ENCODE measurements around the gene TASOR2.

The TASOR2 gene, protein sequence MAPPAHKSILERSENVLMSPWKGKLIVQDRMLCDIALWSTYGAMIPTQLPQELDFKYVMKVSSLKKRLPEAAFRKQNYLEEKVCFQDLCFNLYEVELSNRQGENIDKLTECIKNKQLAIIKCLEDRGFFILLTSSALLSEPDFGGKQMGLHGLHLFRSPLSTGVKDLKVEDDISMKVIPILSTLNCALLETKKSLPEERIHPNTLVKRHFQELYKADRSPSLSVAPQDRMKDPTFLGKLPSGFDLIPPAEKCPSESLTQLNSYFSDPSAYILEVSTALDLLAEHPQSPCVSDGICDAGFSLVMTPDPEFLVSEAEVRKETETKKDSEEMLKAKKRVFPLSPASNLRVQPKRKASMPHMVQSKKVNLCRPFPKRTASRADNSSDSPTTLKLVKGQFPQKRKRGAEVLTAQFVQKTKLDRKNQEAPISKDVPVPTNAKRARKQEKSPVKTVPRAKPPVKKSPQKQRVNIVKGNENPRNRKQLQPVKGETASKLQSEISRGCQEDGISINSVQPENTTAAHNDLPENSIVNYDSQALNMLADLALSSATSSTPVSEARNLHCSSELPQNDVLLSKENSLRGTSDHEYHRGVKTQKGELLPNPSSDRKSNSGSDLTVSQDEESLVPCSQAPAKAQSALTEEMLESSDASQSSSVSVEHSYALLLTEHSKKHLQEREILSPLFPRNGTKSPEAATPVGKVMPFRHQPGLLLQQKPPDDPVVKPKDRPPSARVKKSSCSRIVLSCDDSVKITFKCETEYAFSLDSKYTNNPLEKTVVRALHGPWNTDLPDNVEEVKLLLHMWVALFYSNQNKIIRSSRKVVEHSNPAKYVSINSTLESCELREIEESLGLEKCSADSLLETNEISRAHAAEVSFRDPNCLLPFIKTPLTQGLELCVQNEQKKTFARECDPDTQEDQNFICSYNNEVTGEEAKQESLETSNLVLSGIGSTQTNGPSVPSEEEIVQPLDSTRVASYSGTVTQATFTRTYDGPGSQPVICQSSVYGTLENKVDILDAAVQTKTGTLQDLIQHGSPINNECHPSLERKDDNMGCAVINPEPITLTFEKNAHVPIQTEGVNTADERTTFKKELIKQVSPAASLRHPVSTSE (N-terminal part only)

DNA sequence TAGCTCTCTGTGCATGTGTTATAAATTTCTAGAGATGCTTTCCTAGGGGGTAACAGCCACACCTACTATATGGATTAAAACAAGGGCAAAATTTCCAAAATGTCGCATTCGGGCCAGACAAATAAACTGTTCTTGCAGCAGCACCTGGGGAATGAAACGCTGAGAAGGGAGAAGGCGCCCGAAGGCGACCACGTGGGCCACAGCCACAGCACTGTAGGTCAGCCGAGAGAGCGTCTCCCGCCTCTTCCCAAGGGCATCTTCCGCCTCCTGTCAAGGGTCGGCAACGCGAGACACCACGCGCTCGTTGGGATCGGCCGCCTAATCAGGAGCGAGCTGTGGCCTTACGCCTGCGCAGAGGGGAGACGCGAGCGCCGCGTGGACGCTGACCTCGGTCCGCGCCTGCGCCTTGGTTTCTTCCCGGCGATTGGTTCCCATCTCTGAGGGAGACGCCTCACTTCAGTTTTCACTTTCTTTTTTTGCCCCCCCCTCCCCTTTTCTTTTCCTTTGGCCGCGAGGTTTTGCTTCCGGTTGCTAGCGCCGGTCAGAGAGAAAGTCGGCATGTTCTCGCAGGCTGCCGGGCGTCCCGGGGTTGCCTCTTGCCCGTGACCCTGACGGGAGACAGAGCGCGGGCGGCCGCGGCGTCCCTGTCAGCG is at the start of gene TASOR2:
Gene TASOR2 (plus strand): TSS at position 521 of the 653 bp plus-strand sequence. CDS start 35,805 bp downstream, outside the sequence.
- DNase-seq: peak; percentile 86 to 95 (median 92)

DNA sequence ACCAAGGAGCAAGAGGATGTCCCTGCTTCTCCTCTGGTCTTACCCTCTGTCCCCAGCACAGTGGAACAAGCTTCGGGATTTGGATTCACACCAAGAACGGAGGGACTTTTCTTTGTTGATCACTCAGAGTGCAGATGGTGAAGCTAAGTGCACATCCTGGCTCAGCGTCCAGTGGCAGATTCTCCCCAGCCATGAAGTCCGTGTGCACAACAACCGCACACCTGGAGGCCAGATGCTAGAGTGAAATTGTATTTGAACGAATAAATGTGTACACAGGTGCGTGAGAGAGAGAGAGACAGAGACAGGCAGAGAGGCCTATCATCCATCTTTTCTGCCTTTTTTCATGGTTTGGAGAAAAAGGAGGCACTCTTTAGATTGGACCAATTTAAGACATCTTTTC is 49.7 kb upstream of the TASOR2 start:
- no peak for DNase-seq

DNA sequence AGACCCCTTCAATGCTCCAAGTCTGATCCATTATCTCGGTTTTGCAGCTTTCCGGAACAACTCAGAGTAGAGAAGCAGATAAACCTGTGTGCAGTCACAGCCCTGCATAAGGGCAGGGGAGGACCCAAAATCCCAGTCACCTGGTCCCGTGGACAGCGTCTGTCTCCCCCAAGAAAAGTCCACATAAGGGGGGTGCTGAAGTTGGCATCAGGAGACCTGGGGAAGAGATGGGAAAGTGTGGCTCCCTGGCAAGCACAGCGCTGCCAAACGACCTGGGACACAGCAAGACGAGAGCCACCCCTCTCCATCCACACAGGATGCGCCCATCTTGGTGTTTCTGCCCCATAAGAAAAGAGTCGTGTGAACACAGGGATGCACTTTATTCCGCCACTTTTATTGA is 46.1 kb upstream of the TASOR2 start:
- DNase-seq: no peak

DNA sequence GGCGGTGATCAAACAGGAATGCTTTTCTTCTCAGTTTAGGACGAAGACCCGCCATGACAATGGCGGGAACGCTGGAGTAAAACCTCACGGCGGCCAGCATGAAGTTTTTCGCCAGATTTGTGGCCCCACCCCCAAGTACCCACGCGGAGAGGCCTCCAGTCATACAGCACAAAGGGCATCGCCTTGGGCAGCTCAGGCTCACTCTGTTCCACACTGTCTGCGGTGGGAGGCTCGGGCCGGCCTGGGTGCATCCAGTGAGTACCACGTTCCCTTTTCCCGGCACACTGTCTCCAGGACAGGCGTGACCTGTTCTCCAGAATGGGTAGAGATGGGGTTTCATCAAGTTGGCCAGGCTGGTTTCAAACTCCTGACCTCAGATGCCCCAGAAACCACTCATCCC is 45.6 kb upstream of the TASOR2 start:
- no peak for DNase-seq

DNA sequence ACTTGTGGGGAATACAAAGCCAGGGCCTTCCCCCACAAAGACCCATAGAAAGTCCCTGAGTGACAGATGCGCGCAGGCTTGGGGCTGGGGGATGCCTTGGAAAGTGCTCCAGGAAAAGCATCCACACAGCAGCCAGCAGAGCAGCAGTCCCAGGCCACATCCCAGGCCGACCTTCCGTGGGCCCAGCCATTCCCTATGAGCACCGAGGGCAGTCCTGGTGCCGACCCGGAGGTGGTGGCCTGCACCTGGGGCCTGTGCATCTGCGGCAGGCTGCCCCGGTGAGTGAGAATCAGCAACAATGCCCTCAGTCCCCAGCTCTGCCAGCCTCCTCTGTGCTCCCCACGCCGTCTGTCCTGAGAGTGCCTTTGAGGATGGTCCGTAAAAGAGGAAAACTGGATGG is 44.6 kb upstream of the TASOR2 start:
- DNase-seq: no peak

DNA sequence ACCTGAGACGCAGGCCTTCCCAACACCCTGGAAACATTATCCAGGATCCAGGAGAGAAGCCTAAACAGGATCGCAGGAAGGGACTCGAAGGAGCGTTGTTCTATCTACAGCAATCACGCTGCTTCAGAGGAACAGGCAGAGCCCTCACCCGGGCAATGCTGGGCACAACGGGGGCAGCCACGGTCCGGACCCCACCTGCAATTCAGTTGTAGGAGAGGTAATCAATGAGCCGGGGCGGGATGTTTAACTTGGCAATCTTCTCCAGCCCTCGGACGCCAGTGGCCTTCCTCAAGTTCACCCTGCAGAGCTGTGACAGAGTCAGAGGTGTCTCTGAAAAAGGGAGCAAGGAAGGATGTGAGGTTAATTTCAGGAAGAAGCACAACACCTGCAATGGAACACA is 44.1 kb upstream of the TASOR2 start:
- no peak for DNase-seq

DNA sequence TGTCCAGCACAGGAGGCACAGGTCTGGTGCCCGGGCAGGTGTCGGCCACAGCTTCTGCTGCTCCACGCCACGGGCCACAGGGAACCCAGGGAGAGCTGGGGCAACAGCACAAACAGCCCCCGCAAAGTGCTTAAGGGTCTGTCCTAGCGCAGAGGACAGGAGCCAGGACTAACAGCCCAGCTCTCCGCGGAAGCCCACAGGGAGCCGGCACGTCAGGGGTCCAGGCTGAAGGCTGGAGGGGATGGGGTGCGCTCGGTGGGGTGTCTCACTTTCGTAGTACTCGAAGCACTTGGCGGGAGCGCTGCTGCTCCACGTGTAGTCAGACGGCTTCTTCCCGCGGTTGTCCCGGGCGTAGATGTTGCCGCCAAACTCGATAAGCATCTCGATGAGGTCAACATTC is 43.1 kb upstream of the TASOR2 start:
- no peak for DNase-seq

DNA sequence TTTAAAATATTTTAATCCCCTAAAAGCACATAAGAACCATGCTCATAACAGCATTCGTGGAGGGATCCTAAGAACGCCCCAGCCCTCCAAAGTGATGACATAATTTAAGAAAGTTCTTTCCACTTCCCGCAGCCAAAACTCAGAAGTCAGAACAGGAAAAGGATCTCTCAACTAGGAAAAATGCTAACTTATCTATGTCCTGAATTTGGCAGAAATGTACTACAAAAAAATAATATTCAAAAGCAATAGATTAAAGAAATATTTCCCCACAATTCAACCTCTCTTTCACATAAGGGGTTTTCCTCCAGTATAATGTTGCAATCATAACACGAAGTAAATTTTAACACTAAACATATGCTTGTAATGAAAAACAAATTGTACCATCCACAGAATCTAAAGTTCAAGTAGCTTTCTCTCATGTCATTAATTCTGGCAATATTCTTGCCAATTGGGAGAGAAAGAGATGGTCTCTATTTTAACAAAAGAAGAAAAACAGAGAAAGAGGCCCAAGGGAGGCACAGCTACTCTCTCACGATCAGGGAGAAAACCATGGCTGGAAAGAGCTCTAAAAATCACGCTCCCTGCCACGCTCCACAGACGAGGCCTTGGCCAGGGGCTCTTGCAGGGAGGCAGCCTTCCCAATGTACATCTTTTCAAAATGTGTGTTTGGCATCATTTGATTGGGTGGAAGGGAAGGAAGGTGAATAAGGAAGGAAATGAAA is 41.1 kb upstream of the TASOR2 start:
- no peak for DNase-seq

DNA sequence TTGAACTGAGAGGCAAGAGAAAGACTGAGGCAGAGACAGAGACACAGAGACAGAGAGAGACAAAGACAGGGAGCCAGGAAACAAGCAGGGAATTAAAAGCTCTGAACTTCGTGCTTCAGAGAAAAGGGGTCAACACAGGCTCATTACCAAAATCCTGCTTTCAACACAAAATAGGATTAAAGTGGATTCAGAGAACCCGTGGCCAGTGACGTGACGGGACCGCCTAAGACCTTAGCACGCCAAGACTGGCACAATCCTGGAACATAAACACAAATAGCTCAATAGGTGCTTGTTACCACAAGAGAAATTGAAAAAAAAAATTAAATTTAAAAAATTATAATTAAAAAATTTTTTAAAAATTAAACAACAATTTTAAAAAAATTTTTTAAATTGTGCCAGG is 39.7 kb upstream of the TASOR2 start:
- no peak for DNase-seq

DNA sequence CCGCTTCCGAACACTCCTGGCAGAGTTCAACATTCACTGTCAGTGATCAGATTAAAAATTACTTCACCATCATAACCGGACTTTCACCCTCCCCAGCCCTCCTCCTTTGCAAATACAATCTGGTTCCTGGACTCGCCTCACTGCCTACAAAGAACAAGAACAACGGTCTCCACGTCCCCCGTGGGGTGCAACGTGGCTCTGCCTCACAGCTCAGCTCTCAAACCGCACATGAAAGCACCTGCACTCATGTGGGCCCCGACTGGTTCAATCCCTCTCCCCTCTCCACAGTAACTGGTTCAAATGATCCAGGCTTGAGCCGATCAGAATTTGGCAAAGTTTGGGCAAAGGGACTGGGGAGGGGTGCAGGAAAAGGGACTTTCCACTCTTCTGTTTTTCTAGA is 39.3 kb upstream of the TASOR2 start:
- no peak for DNase-seq

DNA sequence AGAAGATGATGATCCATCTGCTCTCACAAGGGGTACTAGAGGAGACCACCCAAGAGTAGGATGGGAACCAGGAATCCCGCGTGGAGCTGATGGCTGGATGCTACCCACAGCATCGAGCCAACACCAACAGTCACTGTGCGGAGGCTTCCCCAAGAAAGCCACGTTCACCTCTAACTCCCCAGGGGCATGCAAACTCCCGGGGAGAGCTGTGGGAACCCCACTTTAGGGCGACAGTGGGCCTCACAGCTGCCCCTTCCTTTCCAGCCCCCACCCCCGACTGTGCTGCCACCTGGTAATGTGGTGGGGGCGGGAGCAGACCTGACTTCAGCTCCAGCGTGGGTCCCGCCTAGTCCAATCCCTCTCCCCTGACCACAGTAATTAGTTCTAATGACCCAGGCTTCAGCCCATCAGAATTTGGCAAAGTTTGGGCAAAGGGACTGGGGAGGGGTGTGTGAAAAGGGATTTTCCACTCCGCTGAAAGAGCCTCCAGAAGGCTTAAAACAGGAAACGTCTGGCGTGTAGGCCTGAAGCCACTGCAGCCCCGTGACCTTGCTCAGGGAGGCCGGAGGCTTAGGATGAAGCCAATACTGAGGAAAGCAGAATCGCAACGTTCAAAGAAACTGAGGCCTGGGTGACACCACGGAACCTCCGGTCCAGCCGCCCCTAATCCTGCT is 38.6 kb upstream of the TASOR2 start:
- DNase-seq: no peak

DNA sequence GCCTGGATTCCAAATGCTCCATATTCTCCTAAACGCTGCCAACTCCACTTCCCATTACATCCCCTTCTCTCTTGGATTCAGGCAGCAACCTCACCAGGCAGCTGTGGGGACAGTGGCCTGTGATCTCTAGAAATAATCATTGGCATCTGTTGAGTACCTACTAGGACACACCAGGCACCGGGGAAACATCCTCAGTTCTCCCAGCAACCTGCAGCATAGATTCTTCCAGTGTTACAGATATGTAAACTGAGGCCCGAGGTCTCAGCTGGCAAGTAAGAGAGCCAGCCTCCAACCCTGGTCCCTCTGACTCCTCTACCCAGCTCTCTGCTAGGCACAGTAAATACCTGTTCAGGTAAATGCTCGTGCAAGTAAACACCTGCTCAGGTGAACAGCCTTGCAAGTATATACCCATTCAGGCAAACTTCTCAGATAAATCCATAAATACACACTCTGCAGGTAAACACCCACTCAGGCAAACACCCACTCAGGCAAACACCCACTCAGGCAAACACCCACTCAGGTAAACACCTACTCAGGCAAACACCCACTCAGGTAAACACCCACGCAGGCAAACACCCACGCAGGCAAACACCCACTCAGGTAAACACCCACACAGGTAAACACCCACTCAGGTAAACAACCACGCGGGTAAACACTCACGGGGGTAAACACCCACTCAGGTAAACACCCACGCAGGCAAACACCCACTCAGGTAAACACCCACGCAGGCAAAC is 37.0 kb upstream of the TASOR2 start:
- DNase-seq: no peak

DNA sequence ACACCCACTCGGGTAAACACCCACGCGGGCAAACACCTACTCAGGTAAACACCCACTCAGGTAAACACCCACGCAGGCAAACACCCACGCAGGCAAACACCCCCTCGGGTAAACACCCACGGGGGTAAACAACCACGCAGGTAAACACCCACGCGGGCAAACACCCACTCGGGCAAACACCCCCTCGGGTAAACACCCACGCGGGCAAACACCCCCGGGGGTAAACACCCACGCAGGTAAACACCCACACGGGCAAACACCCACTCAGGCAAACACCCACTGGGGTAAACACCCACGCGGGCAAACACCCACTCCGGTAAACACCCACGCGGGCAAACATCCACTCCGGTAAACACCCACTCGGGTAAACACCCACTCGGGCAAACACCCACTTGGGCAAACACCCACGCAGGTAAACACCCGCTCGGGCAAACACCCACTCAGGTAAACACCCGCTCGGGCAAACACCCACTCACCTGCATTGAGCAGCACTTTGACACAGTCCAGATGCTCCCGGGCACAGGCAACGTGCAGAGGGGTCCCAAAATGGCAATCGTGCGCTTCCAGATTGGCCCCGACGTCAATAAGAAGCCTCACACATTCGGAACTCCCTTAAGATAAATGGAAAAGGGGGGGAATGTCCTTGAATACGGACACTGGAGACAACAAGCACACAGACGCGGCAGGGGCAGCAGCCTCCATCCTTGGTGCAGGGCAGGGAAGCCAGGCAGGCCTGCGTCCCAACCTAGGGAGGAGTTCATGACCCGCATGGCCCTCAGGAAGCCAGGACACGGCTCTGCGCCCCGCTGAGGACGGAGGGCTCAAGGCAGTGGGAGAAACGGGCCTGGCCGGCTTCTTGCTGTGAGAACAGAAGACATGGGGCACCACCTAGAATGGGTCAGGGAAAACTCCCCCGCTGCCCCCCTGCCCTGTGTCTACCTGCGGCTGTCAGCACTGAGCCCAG is 35.9 kb upstream of the TASOR2 start:
- DNase-seq: no peak

DNA sequence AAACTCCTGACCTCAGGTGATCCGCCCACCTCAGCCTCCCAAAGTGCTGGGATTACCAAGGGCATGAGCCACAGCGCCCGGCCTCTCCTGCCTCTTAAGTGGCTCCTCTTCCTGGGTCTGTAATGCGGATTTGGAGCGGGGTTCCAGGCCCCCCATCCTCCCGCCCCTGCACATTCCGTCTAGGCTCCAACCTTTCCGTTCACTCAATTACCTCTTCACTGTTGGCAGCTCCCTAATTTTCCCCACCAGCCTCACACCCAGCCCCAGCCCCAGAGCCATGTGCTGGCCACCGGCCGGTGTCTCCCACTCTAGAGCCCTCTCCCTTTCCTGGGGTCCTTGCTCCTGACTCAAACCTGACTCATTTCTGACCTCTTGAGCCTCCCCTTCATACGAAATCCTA is 34.9 kb upstream of the TASOR2 start:
- DNase-seq: no peak

DNA sequence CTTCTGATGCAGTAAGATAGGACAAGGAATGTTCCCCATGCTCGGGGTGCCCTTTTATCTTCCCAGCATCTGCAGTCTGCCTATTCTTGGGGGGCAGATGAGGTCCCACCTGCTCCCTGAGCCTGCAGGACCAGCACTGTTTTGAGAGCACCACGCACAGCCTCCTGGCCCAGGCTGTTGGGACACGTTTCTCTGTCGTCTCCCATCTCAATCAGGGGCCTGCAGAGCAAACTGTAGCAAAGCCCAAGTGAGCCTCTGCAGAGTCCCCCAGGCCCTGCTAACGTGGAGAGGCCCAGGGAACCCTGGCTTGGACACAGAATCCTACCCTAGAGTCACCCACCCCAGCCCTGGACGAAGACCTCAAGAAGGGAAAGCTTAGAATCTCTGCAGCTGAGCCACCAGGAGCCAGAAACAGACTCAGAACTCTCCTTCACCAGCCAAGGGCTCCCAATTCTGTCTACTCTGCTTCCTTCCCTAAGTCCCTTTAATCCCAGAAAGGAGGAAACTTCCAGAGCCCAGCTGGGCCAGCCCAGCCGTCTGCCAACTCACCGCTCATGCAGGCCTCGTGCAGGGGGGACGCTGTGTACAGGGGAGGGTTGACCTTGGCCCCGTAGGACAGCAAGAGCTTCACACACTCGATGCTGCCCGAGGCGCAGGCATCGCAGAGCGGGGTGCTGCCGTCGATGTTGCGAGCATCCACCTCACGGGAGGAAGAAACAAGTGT is 33.8 kb upstream of the TASOR2 start:
- DNase-seq: no peak

DNA sequence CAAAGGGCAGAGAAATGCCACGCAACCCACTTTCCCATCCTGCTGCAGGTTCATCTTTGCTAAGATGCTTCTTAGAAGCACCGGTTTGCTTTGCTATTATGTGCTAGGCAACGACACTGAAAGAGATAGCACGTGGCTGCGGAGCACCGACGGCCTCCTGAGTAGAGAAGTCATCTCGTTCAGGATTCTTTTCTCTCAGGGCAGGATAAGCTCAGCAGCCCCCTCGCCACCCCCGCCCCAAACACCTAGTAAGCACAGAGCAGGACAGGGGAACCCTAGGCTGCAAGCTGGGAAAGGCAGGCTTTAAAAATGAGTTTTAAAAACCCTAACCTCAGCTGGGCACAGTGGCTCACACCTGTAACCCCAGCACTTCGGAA is 33.3 kb upstream of the TASOR2 start:
- DNase-seq: no peak

DNA sequence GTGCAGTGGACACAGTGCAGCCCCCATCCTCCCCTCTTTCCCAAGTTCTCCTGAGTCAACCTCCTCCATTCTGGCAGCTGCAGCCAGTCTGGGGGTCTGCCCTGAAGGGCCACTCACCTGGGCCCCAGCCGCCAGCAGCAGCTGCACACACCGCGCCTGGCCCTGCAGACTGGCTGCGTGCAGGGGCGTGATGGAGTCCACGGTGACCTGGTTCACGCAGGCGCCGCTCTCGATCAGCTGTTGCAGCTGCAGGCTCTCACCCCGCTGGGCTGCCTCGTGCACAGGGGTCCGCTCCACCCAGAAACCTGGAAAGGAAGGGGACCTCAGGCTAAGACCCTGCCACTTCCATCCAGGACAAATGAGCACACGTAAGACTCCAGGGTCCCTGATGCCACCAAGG is 31.9 kb upstream of the TASOR2 start:
- DNase-seq: no peak

DNA sequence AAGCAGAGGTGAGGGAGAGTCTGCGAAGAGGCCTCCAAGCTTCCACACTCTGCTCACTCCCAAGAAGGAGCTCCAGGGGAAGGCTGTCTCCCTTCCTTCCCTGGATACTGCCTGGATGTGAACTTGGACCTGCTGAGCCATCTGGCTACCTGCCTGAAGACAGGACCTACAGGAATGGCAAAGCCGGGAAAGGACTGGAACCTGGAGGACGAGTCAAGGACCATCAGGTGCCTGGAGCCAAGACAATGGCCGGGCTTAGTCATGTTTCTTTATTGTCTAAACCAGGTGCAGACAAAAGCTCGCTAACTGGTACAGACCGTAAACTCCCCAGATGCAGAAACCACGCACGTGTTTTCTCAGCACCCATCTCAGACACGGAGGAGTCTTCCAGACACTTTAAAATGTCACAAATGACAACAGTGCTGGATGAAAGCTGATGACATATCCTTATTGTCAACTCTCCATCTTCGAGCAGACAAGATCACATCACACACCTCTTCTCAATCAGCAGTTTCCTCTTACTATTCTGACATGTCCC is 30.4 kb upstream of the TASOR2 start:
- DNase-seq: no peak

DNA sequence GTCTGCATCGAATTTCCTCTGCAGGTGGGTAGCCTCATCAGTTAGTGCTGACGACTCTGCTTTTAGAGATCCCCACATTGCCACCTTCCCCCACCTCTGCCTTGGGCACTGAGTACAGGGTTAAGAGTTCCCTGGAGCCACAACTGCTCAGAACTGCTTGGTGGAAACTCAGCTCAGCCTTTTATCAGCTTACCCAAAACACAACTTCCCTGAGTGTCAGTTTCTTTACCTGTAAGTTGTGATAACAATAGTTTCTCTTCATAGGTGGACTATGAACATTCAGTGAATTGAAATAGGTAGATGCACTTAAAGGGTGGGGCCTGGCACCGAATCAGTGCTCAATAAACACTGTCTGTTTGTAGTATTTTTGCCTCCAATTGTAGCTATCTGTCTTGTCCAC is 29.5 kb upstream of the TASOR2 start:
- peak in 1 of 6 experiments; percentile 5 for DNase-seq
